Mesothelial cell of epicardium (in vitro differentiated cells): ENCODE data around the gene ITGA6. TPM values are rescaled to one million over a fixed set of nuclear protein-coding genes. Genes with fewer than 3 reads are reported as not detected.

ENCODE experiments used
- DNase-seq, 2 experiments: peaks; one replicate each; pipeline ENCODE4 v3.0.0; 2021; ENCODE audit warnings: low spot score in 2 of 2; ENCODE audit not compliant: unreplicated experiment in 2 of 2
- H3K27ac Mint-ChIP-seq: 2 replicates; pipeline ENCODE4 v1.8.0; 2021; ENCODE audit warnings: mixed read lengths
- H3K27me3 Mint-ChIP-seq: 2 replicates; pipeline ENCODE4 v1.8.0; 2021; ENCODE audit warnings: low read depth, mixed read lengths
- H3K36me3 Mint-ChIP-seq: 2 replicates; pipeline ENCODE4 v1.8.0; 2021; ENCODE audit warnings: mixed read lengths
- H3K4me1 Mint-ChIP-seq: 2 replicates; pipeline ENCODE4 v1.8.0; 2021; ENCODE audit warnings: mixed read lengths
- H3K4me3 Mint-ChIP-seq: 2 replicates; pipeline ENCODE4 v1.8.0; 2021; ENCODE audit warnings: mild to moderate bottlenecking, moderate library complexity, mixed read lengths
- H3K9me3 Mint-ChIP-seq: 2 replicates; pipeline ENCODE4 v1.8.0; 2021; ENCODE audit warnings: mixed read lengths
- total RNA-seq: library from RNA; stranded (reverse); gene quantifications from 3 replicates; pipeline ENCODE4 v1.2.1, GENCODE V29; 2021
- TF ChIP-seq, protein P1 (sequence below): fragments of 200-600 bp; sonication (generic); IDR thresholded peaks from one replicate; pipeline ENCODE4 v1.5.0; 2021; ENCODE audit warnings: antibody characterized with exemption; ENCODE audit not compliant: unreplicated experiment

Gene ITGA6
- total RNA-seq, 1 donor from 2014 or later: 40.5 TPM

DNA sequence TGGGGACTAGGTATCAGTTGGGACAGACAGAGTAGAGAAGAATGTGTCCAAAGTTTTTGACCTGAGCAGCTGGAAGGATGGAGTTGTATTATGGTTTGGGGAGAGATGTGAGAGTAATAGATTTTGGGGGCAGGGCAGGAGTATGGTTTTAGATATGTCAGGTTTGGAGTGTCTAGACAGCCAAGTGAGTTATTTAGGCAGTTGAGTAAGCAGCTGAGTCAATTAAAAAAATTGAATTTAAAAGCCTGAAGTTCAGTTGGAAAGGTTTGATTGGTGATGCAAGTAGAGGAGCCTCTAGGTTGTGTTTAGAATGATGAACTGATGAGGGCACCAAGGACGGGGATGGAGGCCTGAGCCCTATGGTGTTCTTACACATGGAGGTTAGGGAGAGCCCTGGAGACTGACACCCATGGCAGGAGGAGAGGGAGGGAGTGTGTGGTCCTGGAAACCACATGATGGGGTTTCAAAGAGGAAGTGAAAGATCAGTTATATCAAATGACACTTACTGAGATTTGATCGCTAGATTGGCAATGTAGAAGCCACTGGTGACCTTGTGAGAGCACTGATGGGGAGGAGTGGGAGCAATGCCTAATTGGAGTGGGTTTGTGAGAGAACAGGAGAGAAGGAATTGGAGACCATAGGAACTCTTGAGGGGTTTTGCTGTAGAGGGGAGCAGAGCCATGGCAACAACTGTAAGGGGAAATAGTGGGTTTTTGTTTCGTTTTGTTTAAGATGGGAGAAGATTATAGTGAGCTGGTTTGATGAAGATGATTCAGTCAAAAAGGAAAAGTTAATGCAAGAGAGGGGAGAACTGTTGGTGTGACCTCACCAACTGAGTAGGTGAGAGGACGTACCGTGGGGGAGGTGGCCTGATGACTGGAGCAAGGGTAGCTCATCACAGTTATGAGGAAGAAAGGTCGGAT, 10.3 kb downstream of the ITGA6 start:
- H3K9me3 Mint-ChIP-seq: no peaks in the 10 kb centered on the region
- no peaks in the 10 kb centered on the region for H3K36me3 Mint-ChIP-seq
- H3K4me3 Mint-ChIP-seq: no peak overlapping the region
- no peaks in the 10 kb centered on the region for H3K27me3 Mint-ChIP-seq
- no peak overlapping the region for H3K27ac Mint-ChIP-seq
- H3K4me1 Mint-ChIP-seq: peaks cover 21% of the 10 kb centered on the region
- no peak for DNase-seq
- TF ChIP-seq, protein P1, sequence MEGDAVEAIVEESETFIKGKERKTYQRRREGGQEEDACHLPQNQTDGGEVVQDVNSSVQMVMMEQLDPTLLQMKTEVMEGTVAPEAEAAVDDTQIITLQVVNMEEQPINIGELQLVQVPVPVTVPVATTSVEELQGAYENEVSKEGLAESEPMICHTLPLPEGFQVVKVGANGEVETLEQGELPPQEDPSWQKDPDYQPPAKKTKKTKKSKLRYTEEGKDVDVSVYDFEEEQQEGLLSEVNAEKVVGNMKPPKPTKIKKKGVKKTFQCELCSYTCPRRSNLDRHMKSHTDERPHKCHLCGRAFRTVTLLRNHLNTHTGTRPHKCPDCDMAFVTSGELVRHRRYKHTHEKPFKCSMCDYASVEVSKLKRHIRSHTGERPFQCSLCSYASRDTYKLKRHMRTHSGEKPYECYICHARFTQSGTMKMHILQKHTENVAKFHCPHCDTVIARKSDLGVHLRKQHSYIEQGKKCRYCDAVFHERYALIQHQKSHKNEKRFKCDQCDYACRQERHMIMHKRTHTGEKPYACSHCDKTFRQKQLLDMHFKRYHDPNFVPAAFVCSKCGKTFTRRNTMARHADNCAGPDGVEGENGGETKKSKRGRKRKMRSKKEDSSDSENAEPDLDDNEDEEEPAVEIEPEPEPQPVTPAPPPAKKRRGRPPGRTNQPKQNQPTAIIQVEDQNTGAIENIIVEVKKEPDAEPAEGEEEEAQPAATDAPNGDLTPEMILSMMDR: no peak

DNA sequence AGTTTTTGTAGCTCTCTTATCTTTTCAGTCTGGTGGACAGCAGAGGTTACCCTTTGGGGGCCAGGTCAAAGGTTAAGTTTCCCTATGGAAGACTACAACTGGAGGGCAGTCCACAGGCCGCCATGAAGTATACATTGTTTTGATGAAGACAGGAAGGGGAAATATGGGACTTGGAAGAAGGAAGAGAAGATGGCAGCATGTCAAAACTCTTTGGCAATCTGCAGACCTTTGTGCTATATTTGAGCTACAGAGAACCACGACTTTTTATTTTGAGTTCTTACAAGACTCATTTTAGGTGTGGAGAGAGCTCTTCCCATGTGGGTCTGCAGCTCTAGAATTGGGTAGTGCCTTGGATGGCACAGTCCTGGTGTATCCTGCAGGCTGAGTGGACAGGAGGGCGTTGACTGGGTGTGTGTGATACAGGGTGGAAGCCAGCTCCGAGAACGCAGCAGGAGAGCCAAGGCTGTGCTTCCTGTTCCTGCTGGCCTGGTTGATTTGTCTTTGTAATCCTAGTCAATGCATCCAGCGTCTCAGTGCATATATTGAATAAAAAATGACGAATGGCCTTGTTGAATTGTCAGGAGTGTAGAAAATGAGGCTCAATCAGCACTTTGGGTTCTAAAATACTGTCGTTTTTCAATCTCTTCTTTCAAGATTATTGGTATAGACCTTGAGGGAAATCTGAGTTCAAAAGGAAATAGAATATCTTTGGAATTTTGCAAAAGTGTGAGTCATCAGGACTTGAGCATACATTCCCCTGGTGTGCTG, 11.5 kb downstream of the ITGA6 start:
- Mint-ChIP-seq H3K4me3 (no peak overlapping the region), H3K9me3 (no peaks in the 10 kb centered on the region), H3K4me1 (peaks cover 21% of the 10 kb centered on the region), H3K27ac (no peak overlapping the region), H3K27me3 (no peaks in the 10 kb centered on the region), H3K36me3 (no peaks in the 10 kb centered on the region)
- DNase-seq: no peak
- TF ChIP-seq, protein P1: no peak

- no peak overlapping the region for H3K4me3 Mint-ChIP-seq
- TF ChIP-seq, protein P1: no peak
These were observed 12.1 kb downstream of the ITGA6 start for GRCh38 chr2:172439509-172439860.

DNA sequence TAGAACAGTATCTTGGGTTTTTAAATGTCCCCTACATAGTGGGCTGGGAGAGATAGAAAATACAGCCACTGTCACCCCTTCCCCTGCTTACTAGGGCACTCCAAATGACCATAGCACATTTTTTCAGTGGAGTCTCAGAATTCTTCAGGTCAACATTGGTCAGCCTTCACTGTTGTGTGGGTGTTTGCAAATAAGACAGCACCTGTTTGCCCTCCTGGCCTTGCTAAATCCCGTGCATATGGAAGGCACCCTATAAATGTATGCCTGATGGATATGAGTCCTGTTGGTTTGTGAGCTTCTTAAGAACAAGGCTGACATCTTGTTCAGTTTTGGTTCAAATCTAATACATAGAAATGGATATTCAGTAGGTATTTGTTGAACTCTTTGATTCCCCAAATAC, 12.5 kb downstream of the ITGA6 start:
- Mint-ChIP-seq H3K4me1 (peaks cover 21% of the 10 kb centered on the region), H3K27ac (no peak overlapping the region), H3K27me3 (no peaks in the 10 kb centered on the region), H3K36me3 (no peaks in the 10 kb centered on the region), H3K4me3 (no peak overlapping the region), H3K9me3 (no peaks in the 10 kb centered on the region)
- TF ChIP-seq, protein P1: no peak
- no peak for DNase-seq

More at GRCh38 chr2:172439509-172439860, 12.1 kb downstream of the ITGA6 start:
- no peaks in the 10 kb centered on the region for H3K27me3 Mint-ChIP-seq
- DNase-seq: no peak
- peaks cover 21% of the 10 kb centered on the region for H3K4me1 Mint-ChIP-seq
- no peaks in the 10 kb centered on the region for H3K36me3 Mint-ChIP-seq
- no peaks in the 10 kb centered on the region for H3K9me3 Mint-ChIP-seq
- no peak overlapping the region for H3K27ac Mint-ChIP-seq

DNA sequence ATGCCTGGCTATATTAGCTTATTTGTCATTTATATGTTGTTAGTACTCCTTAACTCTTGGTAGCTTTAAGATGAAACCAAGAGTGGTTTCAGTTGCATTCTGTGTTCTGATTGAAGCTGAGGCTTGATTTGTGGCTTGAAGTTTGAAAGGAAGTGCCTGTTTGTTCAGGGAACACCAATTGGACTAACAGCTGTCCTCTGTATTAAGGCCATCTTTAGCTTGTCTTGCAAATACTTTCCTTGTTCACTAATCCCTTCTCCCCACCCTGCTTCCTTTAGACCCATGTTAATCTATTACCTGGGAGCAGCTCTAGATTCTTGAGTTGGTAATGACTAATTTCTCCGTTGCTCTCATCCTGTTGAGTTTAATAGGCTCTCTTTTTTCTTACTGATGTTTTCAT, 13.4 kb downstream of the ITGA6 start:
- Mint-ChIP-seq H3K27me3 (no peaks in the 10 kb centered on the region), H3K36me3 (peaks cover 1% of the 10 kb centered on the region), H3K4me1 (peaks cover 24% of the 10 kb centered on the region), H3K27ac (no peak overlapping the region), H3K4me3 (no peak overlapping the region), H3K9me3 (no peaks in the 10 kb centered on the region)
- TF ChIP-seq, protein P1: no peak
- DNase-seq: no peak
